Panc1 (cell line): ENCODE results near the gene ALDOA. TPM values are rescaled to one million over a fixed set of nuclear protein-coding genes. Genes with fewer than 3 reads are reported as not detected.

Experiments used
- ATAC-seq: fragments of 200-7000 bp; cut with Tn5 transposase; 2 replicates; pipeline ENCODE4 v1.9.1; 2020; ENCODE audit warnings: mild to moderate bottlenecking, moderate library complexity
- BruUV-seq: library from RNA; stranded (reverse); fragments of 400-500 nt; replicated peaks from 2 replicates; lab custom pipeline; 2021; lab: Mats Ljungman, UMichigan
- CTCF ChIA-PET: fragments of 300-600 bp; sonication (Branson Sonifier 250); formaldehyde crosslinking; loops from one replicate; lab custom pipeline; 2022; ENCODE audit warnings: antibody characterized with exemption; lab: Charles Lee
- POLR2A ChIA-PET: fragments of 300-600 bp; sonication (Branson Sonifier 250); formaldehyde crosslinking; loops from one replicate; lab custom pipeline; 2022; ENCODE audit warnings: antibody characterized with exemption; lab: Charles Lee
- DNase-seq: peaks from one replicate; pipeline ENCODE4 v3.0.0-alpha.2; 2010; ENCODE audit warnings: low read depth, low spot score
- H3K27ac ChIP-seq: 2 replicates; pipeline ENCODE4 v1.5.1; 2011; ENCODE audit warnings: mild to moderate bottlenecking, low read length, inconsistent platforms
- H3K27me3 ChIP-seq: fragments of 200-500 bp; sonication (Bioruptor generic); 2 replicates; pipeline ENCODE4 v1.6.0; 2014; ENCODE audit warnings: low read length, inconsistent platforms; ENCODE audit not compliant: control insufficient read depth, insufficient read depth
- H3K36me3 ChIP-seq: fragments of 200-500 bp; sonication (Bioruptor generic); 2 replicates; pipeline ENCODE4 v1.5.1; 2014; ENCODE audit warnings: inconsistent platforms, mild to moderate bottlenecking, low read length, moderate library complexity; ENCODE audit not compliant: control insufficient read depth, insufficient read depth
- H3K4me1 ChIP-seq: 2 replicates; pipeline ENCODE4 v1.5.1; 2011; ENCODE audit warnings: inconsistent platforms, mild to moderate bottlenecking, low read length, moderate library complexity; ENCODE audit not compliant: control insufficient read depth, insufficient read depth
- H3K4me3 ChIP-seq, 2 experiments: 2 replicates each; pipeline ENCODE4 v1.5.1; 2011 to 2012; ENCODE audit warnings: low read depth in 2 of 2, low read length in 2 of 2, mild to moderate bottlenecking in 2 of 2, inconsistent platforms in 1 of 2, moderate library complexity in 1 of 2
- H3K9me3 ChIP-seq: fragments of 200-500 bp; sonication (Bioruptor generic); 2 replicates; pipeline ENCODE4 v1.5.1; 2014; ENCODE audit warnings: low read depth, mild to moderate bottlenecking, inconsistent platforms, low read length, moderate library complexity; ENCODE audit not compliant: control insufficient read depth, insufficient read depth
- POLR2AphosphoS5 ChIP-seq: IDR thresholded peaks from 2 replicates; pipeline ENCODE4 v1.6.1; 2012; ENCODE audit warnings: mild to moderate bottlenecking, low read depth, low read length, moderate library complexity
- REST ChIP-seq, 2 experiments: IDR thresholded peaks; 2 replicates each; pipeline ENCODE4 v1.6.1; 2011 to 2012; ENCODE audit warnings: low read depth in 2 of 2, control low read depth in 1 of 2, low read length in 1 of 2, mild to moderate bottlenecking in 1 of 2, moderate library complexity in 1 of 2; ENCODE audit not compliant: insufficient read depth in 1 of 2
- SIN3A ChIP-seq: IDR thresholded peaks from 2 replicates; pipeline ENCODE4 v1.6.1; 2012; ENCODE audit warnings: low read depth, mild to moderate bottlenecking, low read length, moderate library complexity, borderline replicate concordance; ENCODE audit not compliant: insufficient read depth
- TCF7L2 ChIP-seq: IDR thresholded peaks from 2 replicates; pipeline ENCODE4 v1.6.1; 2011; ENCODE audit warnings: mild to moderate bottlenecking, low read depth, low read length, inconsistent platforms
- in situ Hi-C: cut with HindIII; loops from 2 replicates; pipeline ENCODE4 v1.10.0; 2016; ENCODE audit warnings: low sequenced_read_pairs, low pct_unique_long_range_greater_than_20kb
- intact Hi-C: fragments of 100-400 bp; cut with micrococcal nuclease; formaldehyde crosslinking; loops from one replicate; pipeline ENCODE4 v1.10.0; 2022; ENCODE audit not compliant: unreplicated experiment
- total RNA-seq: library from RNA; stranded (reverse); gene quantifications from one replicate; pipeline ENCODE4 v1.2.1, GENCODE V29; 2021; ENCODE audit not compliant: unreplicated experiment

Gene ALDOA
- total RNA-seq, 1 experiment from 2014 or later: 2,516 TPM

GRCh38 chr16:30053376-30054015 is 12.1 kb upstream of the ALDOA start:
- peaks cover 19% of the 10 kb centered on the region for H3K4me1 ChIP-seq
- DNase-seq: no peak
- intact Hi-C loops: no loop called here
- no peaks in the 10 kb centered on the region; the same call in 1 of the 2 replicates for H3K36me3 ChIP-seq
- no peaks in the 10 kb centered on the region for H3K27me3 ChIP-seq
- TF ChIP-seq REST (IDR thresholded peaks at IDR 0.05; ENCODE audit: insufficient read depth in 1 of 2, low read depth in 2 of 2, low read length in 1 of 2): no peak
- TSS peak; percentile 87 for BruUV-seq
- peak overlapping the region; percentile 88 for H3K27ac ChIP-seq
- ATAC-seq: peak; percentile 44
- in situ Hi-C loops: no loop called here
- no peaks in the 10 kb centered on the region for H3K9me3 ChIP-seq
- ChIA-PET CTCF (no interaction called here), POLR2A (interaction anchor here (0.6 to 1.4 kb wide), 2 partner anchors 8 to 12 kb away, joined by 4 to 5 read pairs; partner anchors contain the start of gene ALDOA)
- H3K4me3 ChIP-seq: peak overlapping the region; percentile 86 to 94

GRCh38 chr16:30054451-30054850 is 11.1 kb upstream of the ALDOA start:
- ATAC-seq: 0 out of 2 replicates have a peak, but pooled peaks have one; percentile 2
- TF ChIP-seq TCF7L2 (no peak), REST (IDR thresholded peaks at IDR 0.05; ENCODE audit: insufficient read depth in 1 of 2, low read depth in 2 of 2, low read length in 1 of 2) (no peak), POLR2AphosphoS5 (no peak), SIN3A (no peak)

More at GRCh38 chr16:30054451-30054850, 11.1 kb upstream of the ALDOA start:
- ChIA-PET POLR2A (interaction anchor here (1.0 kb wide), 1 partner anchor 11 kb away, joined by 3 read pairs; the partner anchor contains the start of gene ALDOA), CTCF (interaction anchor here (0.6 to 1.3 kb wide), 3 partner anchors 9 to 127 kb away, joined by 3 to 4 read pairs (median 4); no protein-coding TSS in a partner anchor)
- Histone ChIP-seq H3K27ac (peak overlapping the region; percentile 52; the same call in 1 of the 2 replicates), H3K9me3 (no peaks in the 10 kb centered on the region), H3K4me3 (peak overlapping the region in 1 of 2 experiments; percentile 94; a peak in 2 of 4 replicates), H3K36me3 (no peaks in the 10 kb centered on the region; the same call in 1 of the 2 replicates), H3K27me3 (no peaks in the 10 kb centered on the region), H3K4me1 (peaks cover 19% of the 10 kb centered on the region)
- in situ Hi-C loops (no loop called here), intact Hi-C loops (no loop called here)
- no peak for DNase-seq
- no TSS peak for BruUV-seq
